ENCODE results near the gene NRG2.

NRG2 gene

DNA sequence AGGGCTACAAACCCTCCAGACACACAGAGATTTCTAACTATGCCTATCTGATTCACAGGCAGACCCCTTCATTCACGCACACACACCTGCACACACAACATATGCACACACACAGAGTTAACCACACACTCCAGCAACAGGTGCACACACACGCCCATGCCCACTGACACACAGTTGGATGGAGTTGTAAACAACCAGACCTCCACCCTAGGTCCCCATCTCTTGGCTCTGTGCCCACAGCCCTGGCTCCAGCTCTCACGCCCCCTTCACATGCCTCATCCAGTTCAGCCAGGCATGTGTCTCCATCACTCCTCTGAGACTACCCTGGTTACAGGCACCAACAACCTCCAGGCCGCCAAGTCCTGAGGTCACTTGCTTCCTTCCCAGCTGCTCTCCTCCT, 186.4 kb downstream of the NRG2 start:
- DNase-seq (ENCODE audit: low spot score) = no peak

GRCh38 chr5:139855946-139856540, 187.1 kb downstream of the NRG2 start:
- DNase-seq (ENCODE audit: low spot score) = no peak

DNA sequence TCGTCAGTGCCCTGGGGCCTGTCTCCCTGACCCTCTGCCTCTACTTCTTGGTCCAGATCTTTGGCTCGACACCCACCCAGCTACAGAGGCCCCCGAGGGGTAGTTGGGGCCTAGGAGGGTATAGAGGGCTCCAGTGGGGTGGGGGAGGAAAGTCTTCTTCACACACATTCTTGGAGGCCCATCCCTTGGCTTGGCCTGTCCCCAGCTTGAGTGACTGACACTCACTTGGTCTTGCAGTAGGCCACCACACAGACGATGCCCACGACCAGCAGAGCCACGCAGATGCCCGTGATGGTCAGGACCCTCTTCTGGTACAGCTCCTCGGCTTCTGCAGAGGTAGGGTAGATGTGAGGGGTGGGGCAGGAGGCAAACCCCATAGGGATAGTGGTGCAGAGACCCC, 187.6 kb downstream of the NRG2 start:
- no peak for DNase-seq (ENCODE audit: low spot score)

GRCh38 chr5:139854953-139855352, 188.1 kb downstream of the NRG2 start:
- DNase-seq (ENCODE audit: low spot score) = no peak

- DNase-seq (ENCODE audit: low spot score) = no peak
Observed at GRCh38 chr5:139854029-139854605, 189.0 kb downstream of the NRG2 start.

- DNase-seq (ENCODE audit: low spot score) = no peak
Observed at GRCh38 chr5:139852696-139853095, 190.4 kb downstream of the NRG2 start.

DNA sequence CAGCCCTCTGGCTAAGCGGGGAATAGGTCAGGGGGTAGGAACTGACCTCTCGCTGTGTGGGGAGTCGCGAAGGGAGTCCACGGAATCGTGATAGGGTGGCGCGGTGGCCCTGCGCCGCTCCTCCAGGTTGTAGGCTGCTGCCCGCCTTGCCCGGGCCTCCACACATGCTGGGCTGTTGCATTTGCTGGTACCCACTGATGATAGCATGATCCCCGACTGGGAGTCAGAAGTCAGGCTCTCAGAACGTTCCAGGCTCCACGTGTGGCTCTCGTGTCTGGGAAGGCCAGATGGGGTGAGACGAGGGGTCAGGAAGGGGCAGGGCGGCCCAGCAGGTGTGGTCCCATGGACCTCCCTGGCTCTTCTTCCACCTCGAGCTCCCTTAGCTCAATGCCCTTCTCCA, 191.5 kb downstream of the NRG2 start:
- no peak for DNase-seq (ENCODE audit: low spot score)

- no peak for DNase-seq (ENCODE audit: low spot score)
Observed at GRCh38 chr5:139850423-139851016, 192.6 kb downstream of the NRG2 start.

DNA sequence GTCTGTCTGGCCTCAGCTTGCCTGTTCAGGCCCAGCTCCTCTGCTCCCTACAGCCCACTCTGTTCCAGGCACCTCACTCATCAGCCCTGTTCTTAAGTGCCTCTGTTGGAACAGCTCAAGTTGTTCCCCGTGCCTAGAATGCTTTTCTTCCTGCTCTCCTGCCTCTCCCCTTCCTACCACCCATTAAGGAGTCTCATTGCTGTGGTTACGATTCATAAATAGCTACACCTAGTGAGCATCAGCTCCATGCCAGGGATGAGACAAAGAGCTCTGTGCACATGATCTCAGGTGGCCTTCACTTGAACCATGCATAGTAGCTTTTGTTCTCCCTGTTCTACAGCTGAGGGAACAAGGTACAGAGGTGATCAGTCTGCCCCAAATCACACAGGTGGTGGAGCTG, 193.2 kb downstream of the NRG2 start:
- DNase-seq (ENCODE audit: low spot score) = no peak

- no peak for DNase-seq (ENCODE audit: low spot score)
Observed at GRCh38 chr5:139849501-139849900, 193.6 kb downstream of the NRG2 start.

DNA sequence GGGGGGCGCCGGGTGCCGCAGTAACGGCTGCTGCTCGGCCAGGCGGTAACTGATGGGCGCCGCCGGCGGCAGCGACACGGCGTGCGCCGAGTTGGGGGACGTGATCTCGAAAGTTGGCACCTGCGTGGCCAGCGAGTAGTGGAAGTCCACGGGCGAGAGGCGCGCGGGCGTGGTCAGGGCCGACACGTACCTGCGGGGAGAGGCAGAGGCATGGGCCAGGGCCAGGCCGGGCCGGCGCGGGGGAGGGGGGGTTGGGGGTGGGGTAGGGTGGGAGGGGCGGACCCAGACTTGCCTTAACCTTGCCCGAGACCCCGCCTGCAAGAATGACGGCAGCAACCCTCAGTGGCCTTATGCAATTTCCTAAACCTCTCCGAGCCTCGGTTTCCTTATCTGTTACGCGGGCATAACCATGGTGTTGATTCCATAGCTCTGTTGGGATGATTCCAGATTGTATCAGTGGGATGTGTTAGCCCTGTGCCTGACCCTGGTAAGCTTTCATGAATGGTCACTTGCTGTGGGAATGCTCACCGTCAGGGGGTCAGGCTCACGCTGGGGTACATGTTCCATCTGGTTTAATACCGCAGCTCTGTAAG, 194.5 kb downstream of the NRG2 start:
- DNase-seq (ENCODE audit: low spot score) = no peak

- DNase-seq (ENCODE audit: low spot score) = peak; percentile 83
Observed at GRCh38 chr5:139847790-139848507, 195.2 kb downstream of the NRG2 start.

GRCh38 chr5:139847091-139847490, 196.0 kb downstream of the NRG2 start:
- no peak for DNase-seq (ENCODE audit: low spot score)

- no peak for DNase-seq (ENCODE audit: low spot score)
Observed at GRCh38 chr5:139845846-139846681, 197.0 kb downstream of the NRG2 start.

DNA sequence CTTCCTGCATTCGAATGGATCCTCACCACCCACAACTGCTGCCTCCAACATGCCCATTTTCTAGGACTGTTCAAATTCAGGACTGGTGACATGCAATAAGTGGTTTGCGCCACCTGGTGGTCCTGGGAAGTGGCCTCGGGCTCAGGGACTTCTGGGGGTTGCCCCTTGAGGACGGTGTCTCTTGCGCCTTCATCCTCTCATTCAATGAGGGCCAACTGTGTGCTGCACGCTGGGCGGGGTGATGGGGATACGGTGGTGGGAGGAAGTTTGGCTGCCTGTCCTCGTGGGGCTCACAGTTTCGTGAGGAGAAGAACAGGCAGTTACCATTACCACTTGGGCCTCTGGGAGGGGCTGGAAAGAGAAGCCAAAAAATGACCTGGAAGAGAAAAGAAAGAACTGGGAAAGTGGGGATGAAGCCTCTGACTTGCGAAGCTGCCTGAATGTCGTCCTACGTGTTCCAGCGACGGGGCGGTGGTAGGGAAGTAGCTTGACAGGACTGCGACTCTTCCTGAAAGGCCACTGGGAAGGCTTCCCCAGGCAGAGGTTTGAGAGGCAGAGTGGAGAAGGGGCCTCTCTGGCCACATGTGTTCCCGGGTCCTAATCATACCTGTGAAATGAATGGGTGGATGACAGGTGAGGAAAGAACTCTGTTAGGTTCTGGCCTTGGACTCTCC, 198.5 kb downstream of the NRG2 start:
- DNase-seq (ENCODE audit: low spot score) = peak; percentile 79

DNA sequence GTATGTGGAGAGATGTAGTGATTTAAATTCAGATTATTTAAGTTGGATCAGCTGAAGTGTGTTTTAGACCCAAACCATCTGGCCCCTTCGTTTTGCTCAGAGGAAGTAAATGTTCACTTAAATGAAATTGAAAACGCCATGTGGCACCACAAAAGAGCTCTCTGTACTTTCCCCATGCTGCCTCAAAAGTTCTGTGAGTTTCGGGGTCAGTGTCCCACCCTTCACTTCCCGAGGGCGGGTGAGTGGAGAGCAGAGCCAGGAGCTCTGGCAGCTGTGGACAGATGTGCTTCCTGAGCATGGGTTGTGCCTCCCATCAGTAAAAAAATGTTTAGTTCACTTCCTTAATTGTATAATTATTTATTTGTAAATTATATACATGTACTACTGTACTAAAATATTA, 199.1 kb downstream of the NRG2 start:
- no peak for DNase-seq (ENCODE audit: low spot score)

- no peak for DNase-seq (ENCODE audit: low spot score)
Observed at GRCh38 chr5:139842321-139842720, 200.8 kb downstream of the NRG2 start.

DNA sequence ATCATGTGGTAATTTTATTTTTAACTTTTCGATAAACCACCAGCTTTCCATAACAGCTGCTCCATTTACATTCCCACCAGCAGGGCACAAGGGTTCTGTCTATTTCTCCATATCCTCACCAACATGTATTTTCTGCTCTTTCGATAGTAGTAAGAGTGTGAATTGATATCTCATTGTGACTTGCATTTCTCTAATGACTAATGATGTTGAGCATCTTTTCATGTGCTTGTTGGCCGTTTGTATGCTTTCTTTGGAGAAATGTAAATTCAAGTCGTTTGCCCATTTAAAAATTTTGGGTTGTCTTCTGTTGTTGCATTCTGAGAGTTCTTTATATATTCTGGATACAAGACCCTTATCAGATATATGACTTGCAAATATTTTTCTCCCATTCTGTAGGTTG, 201.6 kb downstream of the NRG2 start:
- no peak for DNase-seq (ENCODE audit: low spot score)

DNA sequence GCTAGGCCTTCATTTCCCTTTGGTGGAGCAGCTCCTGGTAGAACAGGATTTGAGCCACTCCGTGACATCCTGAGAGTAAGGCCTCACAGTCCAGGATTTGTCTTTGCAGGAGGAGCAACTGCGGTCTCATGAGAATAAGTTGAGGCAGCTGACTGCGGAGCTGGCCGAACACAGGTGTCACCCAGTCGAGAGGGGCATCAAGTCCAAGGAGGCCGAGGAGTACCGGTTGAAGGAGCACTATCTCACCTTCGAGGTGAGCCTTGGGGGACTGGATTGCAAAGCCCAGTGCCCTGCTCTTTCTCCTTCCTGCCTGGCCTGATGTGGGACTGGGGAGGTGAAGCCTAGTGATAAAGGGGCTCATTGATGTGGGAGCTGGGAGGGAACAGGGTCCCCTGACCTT, 203.2 kb downstream of the NRG2 start:
- DNase-seq (ENCODE audit: low spot score) = no peak

DNA sequence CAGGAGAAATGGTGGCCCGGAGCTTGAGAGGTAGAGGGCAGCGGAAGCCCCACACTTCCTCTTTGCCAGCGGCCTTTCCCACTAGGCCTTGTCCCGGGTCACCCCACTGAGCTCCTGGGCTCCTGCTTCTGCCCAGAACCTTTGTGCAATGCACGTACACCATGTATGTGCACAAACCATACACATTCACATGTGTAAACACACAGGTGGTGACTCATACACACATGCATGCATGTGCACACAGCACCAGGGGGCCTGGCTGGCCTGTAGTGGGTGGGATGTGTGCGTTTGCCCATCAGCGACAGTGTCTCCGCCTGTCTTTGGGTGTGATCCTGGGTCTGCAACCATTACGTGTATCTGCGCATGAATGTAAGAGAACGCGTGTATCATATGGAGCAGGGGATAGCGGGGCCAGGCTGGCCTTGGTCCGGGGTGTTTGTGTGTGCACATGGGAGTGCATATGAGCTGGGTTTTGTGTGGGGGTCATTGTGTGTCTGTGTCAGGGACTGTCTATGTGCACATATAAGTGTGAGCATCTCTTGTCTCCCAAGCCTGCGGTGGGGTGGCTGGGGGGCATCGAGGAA, 203.8 kb downstream of the NRG2 start:
- no peak for DNase-seq (ENCODE audit: low spot score)
